Stimulated activated memory B cell treated with anti-CD40 and anti-IgM and Interleukin-4, amounts not matched to agents 10 μg/mL and 1 μg/mL and 100 μg/mL, for 72 hours (primary cell): ENCODE data around the gene ZNF611.
A peak's percentile ranks its signal among the peaks of the same experiment; 100 is the strongest.
"Not testable (repeated sequence)": the region's sequence is repeated elsewhere in the genome, so short reads cannot be mapped to it uniquely, and the experiment has no call there.

ENCODE experiments used
- ATAC-seq: fragments of 150-1000 bp; cut with Tn5 transposase; 2 replicates; pipeline ENCODE4 v1.10.0; 2021
- H3K27ac Mint-ChIP-seq: one replicate; pipeline ENCODE4 v1.8.0; 2022; ENCODE audit warnings: mild to moderate bottlenecking, mixed read lengths
- H3K27me3 Mint-ChIP-seq: one replicate; pipeline ENCODE4 v1.8.0; 2022; ENCODE audit warnings: mixed read lengths
- H3K36me3 Mint-ChIP-seq: one replicate; pipeline ENCODE4 v1.8.0; 2022; ENCODE audit warnings: mixed read lengths
- H3K4me1 Mint-ChIP-seq: one replicate; pipeline ENCODE4 v1.8.0; 2022; ENCODE audit warnings: mixed read lengths
- H3K4me3 Mint-ChIP-seq: one replicate; pipeline ENCODE4 v1.8.0; 2022; ENCODE audit warnings: mild to moderate bottlenecking, moderate library complexity, mixed read lengths
- H3K9me3 Mint-ChIP-seq: one replicate; pipeline ENCODE4 v1.8.0; 2022; ENCODE audit warnings: mixed read lengths

Gene ZNF611

GRCh38 chr19:52734893-52735661 lies at the start of gene ZNF611:
Gene ZNF611 (minus strand): TSS chr19:52735044. CDS start chr19:52715894, 19,150 bp downstream.
- H3K9me3 Mint-ChIP-seq, result no peaks in the 10 kb centered on the region
- peaks cover 9% of the 10 kb centered on the region for H3K36me3 Mint-ChIP-seq
- H3K27me3 Mint-ChIP-seq, result no peaks in the 10 kb centered on the region
- peak within 1 kb of the TSS; percentile 93 for H3K27ac Mint-ChIP-seq
- ATAC-seq, result peak; percentile 99
- peaks cover 23% of the 10 kb centered on the region for H3K4me1 Mint-ChIP-seq
- H3K4me3 Mint-ChIP-seq, result peak within 1 kb of the TSS; percentile 85

GRCh38 chr19:52782864-52783263 lies 48.0 kb upstream of the ZNF611 start:
- peaks cover 58% of the 10 kb centered on the region for H3K36me3 Mint-ChIP-seq

GRCh38 chr19:52778811-52779210 lies 44.0 kb upstream of the ZNF611 start:
- no peak overlapping the region for H3K4me3 Mint-ChIP-seq
- H3K9me3 Mint-ChIP-seq, result no peaks in the 10 kb centered on the region
- no peak for ATAC-seq
- H3K4me1 Mint-ChIP-seq, result peaks cover 31% of the 10 kb centered on the region
- no peaks in the 10 kb centered on the region for H3K27me3 Mint-ChIP-seq
- peaks cover 87% of the 10 kb centered on the region for H3K36me3 Mint-ChIP-seq
- no peak overlapping the region for H3K27ac Mint-ChIP-seq

More at GRCh38 chr19:52782864-52783263, 48.0 kb upstream of the ZNF611 start:
- not testable (repeated sequence) for H3K27me3 Mint-ChIP-seq, H3K9me3 Mint-ChIP-seq, H3K4me3 Mint-ChIP-seq, ATAC-seq, H3K27ac Mint-ChIP-seq
- H3K4me1 Mint-ChIP-seq, result peaks cover 61% of the 10 kb centered on the region

- not testable (repeated sequence) for H3K9me3 Mint-ChIP-seq, H3K27me3 Mint-ChIP-seq, H3K4me3 Mint-ChIP-seq, ATAC-seq, H3K27ac Mint-ChIP-seq, H3K4me1 Mint-ChIP-seq
- H3K36me3 Mint-ChIP-seq, result peaks cover 16% of the 10 kb centered on the region
Measured at GRCh38 chr19:52756447-52756846, 21.6 kb upstream of the ZNF611 start.

- Mint-ChIP-seq H3K4me1 (no peaks in the 10 kb centered on the region), H3K9me3 (no peaks in the 10 kb centered on the region), H3K27ac (no peak overlapping the region), H3K4me3 (no peak overlapping the region), H3K27me3 (no peaks in the 10 kb centered on the region), H3K36me3 (no peaks in the 10 kb centered on the region)
- ATAC-seq, result no peak
Measured at GRCh38 chr19:52749780-52750179, 14.9 kb upstream of the ZNF611 start.

- H3K4me3 Mint-ChIP-seq, result no peak overlapping the region
- no peaks in the 10 kb centered on the region for H3K36me3 Mint-ChIP-seq
- H3K27ac Mint-ChIP-seq, result no peak overlapping the region
- ATAC-seq, result no peak
- no peaks in the 10 kb centered on the region for H3K27me3 Mint-ChIP-seq
- no peaks in the 10 kb centered on the region for H3K4me1 Mint-ChIP-seq
- no peaks in the 10 kb centered on the region for H3K9me3 Mint-ChIP-seq
Measured at GRCh38 chr19:52748336-52748950, 13.6 kb upstream of the ZNF611 start.

- not testable (repeated sequence) for H3K27ac Mint-ChIP-seq, ATAC-seq
Measured at GRCh38 chr19:52745919-52746318, 11.1 kb upstream of the ZNF611 start.

GRCh38 chr19:52743091-52743490 lies 8.2 kb upstream of the ZNF611 start:
- H3K4me1 Mint-ChIP-seq, result no peaks in the 10 kb centered on the region
- no peaks in the 10 kb centered on the region for H3K9me3 Mint-ChIP-seq
- no peak for ATAC-seq
- no peak overlapping the region for H3K27ac Mint-ChIP-seq
- H3K27me3 Mint-ChIP-seq, result no peaks in the 10 kb centered on the region
- H3K36me3 Mint-ChIP-seq, result no peaks in the 10 kb centered on the region
- no peak overlapping the region for H3K4me3 Mint-ChIP-seq

More at GRCh38 chr19:52745919-52746318, 11.1 kb upstream of the ZNF611 start:
- not testable (repeated sequence) for H3K4me3 Mint-ChIP-seq, H3K36me3 Mint-ChIP-seq, H3K27me3 Mint-ChIP-seq, H3K9me3 Mint-ChIP-seq, H3K4me1 Mint-ChIP-seq

GRCh38 chr19:52742516-52742915 lies 7.7 kb upstream of the ZNF611 start:
- no peak for ATAC-seq
- no peaks in the 10 kb centered on the region for H3K36me3 Mint-ChIP-seq
- H3K4me1 Mint-ChIP-seq, result no peaks in the 10 kb centered on the region
- H3K9me3 Mint-ChIP-seq, result no peaks in the 10 kb centered on the region
- no peaks in the 10 kb centered on the region for H3K27me3 Mint-ChIP-seq
- no peak overlapping the region for H3K27ac Mint-ChIP-seq
- H3K4me3 Mint-ChIP-seq, result no peak overlapping the region

GRCh38 chr19:52741951-52742485 lies 7.2 kb upstream of the ZNF611 start:
- no peak overlapping the region for H3K4me3 Mint-ChIP-seq
- no peaks in the 10 kb centered on the region for H3K4me1 Mint-ChIP-seq
- H3K36me3 Mint-ChIP-seq, result no peaks in the 10 kb centered on the region
- no peaks in the 10 kb centered on the region for H3K9me3 Mint-ChIP-seq
- ATAC-seq, result no peak
- H3K27ac Mint-ChIP-seq, result no peak overlapping the region
- H3K27me3 Mint-ChIP-seq, result no peaks in the 10 kb centered on the region

- H3K4me1 Mint-ChIP-seq, ATAC-seq, H3K9me3 Mint-ChIP-seq, H3K36me3 Mint-ChIP-seq, H3K27me3 Mint-ChIP-seq, H3K27ac Mint-ChIP-seq, H3K4me3 Mint-ChIP-seq: not testable (repeated sequence)
Measured at GRCh38 chr19:52741371-52741770, 6.5 kb upstream of the ZNF611 start.

- Mint-ChIP-seq H3K27me3 (no peaks in the 10 kb centered on the region), H3K4me1 (peaks cover 8% of the 10 kb centered on the region), H3K36me3 (no peaks in the 10 kb centered on the region), H3K27ac (no peak overlapping the region), H3K4me3 (no peak overlapping the region), H3K9me3 (no peaks in the 10 kb centered on the region)
- ATAC-seq, result no peak
Measured at GRCh38 chr19:52739576-52739975, 4.7 kb upstream of the ZNF611 start.

GRCh38 chr19:52735734-52736133 lies 890 bp upstream of the ZNF611 start:
- H3K27ac Mint-ChIP-seq, result no peak overlapping the region
- no peaks in the 10 kb centered on the region for H3K9me3 Mint-ChIP-seq

GRCh38 chr19:52734331-52734892 lies 432 bp downstream of the ZNF611 start:
- peak overlapping the region; percentile 93 for H3K27ac Mint-ChIP-seq
- no peaks in the 10 kb centered on the region for H3K27me3 Mint-ChIP-seq
- H3K36me3 Mint-ChIP-seq, result peaks cover 15% of the 10 kb centered on the region
- H3K4me1 Mint-ChIP-seq, result peaks cover 23% of the 10 kb centered on the region
- no peaks in the 10 kb centered on the region for H3K9me3 Mint-ChIP-seq
- peak overlapping the region; percentile 85 for H3K4me3 Mint-ChIP-seq
- ATAC-seq, result peak; percentile 49

More at GRCh38 chr19:52735734-52736133, 890 bp upstream of the ZNF611 start:
- Mint-ChIP-seq H3K4me3 (no peak overlapping the region), H3K4me1 (peaks cover 23% of the 10 kb centered on the region), H3K36me3 (peaks cover 8% of the 10 kb centered on the region), H3K27me3 (no peaks in the 10 kb centered on the region)
- ATAC-seq, result no peak

- not testable (repeated sequence) for H3K27ac Mint-ChIP-seq
Measured at GRCh38 chr19:52726051-52726450, 8.8 kb downstream of the ZNF611 start.

More at GRCh38 chr19:52726051-52726450, 8.8 kb downstream of the ZNF611 start:
- H3K27me3 Mint-ChIP-seq, H3K4me1 Mint-ChIP-seq, H3K4me3 Mint-ChIP-seq, ATAC-seq: not testable (repeated sequence)
- H3K36me3 Mint-ChIP-seq, result peaks cover 70% of the 10 kb centered on the region
- peaks cover 19% of the 10 kb centered on the region for H3K9me3 Mint-ChIP-seq
